HL-60/S4 treated with phorbol 12-myristate 13-acetate at 8.2 ng/mL for 4 days and 3 days (cell line): ENCODE results near the gene NIPSNAP2.
"Not testable (repeated sequence)": the region's sequence is repeated elsewhere in the genome, so short reads cannot be mapped to it uniquely, and the experiment has no call there.

ENCODE experiments used
- in situ Hi-C: fragments of 300-500 bp; cut with MboI; formaldehyde crosslinking; loops from 2 replicates; pipeline ENCODE4 v1.15.0; 2022; ENCODE audit warnings: low sequenced_read_pairs

NIPSNAP2 gene

DNA sequence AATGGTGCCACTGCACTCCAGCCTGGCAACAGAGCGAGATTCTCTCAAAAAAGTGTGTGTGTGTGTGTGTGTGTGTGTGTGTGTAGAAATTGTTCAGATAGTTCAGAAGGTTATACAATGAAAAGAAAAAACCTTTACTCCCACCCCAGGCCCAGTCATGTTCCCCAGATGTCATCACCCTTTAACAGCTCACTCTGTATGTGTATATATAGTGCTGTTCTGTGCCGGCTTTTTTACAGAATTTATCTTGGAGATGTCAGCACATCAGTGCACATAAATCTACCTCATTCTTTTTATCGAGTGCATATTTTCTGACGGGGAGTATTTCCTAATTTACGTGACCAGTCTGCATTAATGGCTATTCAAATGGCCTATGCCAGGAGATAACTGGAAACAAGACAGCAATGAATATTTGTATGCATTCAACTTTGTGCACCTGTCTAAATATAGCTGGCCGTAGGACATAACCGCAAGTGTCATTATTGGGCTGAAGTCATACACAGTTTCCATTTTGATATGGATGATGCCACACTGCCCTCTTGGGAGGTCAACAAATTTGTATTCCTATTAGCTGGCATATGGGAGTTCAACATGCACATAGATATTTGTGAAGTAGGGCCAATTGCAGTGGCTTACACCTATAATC lies 11.7 kb downstream of the NIPSNAP2 start:
- in situ Hi-C loops = no loop called here

DNA sequence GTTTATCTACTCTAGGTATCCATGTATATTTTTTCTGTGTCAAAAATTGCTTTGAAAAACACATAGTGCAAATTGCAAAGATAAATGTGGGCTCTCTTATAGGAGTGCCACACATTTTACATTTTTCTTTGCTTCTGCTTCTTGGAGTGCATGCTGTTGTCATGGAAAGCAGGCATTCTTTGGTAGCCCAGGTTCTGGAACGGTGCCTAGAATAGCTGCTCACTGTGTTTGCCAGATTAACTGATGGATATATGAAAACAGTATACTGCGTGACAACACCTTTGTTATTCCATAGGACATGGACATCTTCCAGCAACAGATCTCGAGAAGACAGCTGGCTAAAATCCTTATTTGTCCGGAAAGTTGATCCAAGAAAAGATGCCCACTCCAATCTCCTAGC lies 13.4 kb downstream of the NIPSNAP2 start:
- in situ Hi-C loops = no loop called here

DNA sequence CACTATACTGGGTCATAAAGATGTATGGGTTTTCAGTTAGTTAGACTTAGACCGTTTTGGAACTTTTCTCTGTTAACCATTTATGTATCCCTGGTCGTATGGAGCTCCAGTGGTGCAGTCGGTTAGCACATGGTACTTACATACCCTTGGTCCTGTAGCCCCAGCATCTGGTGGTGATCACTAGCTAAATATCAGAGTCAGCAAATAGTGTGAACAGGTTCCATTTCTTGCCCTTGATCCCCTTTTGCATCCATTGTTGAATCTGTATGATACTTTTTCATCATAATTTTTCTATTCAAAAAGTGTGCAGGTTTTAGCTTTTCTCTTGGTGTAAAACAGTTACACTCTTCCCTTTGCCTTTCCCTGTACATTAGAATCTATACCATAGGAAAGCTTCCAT lies 15.9 kb downstream of the NIPSNAP2 start:
- in situ Hi-C loops = no loop called here

DNA sequence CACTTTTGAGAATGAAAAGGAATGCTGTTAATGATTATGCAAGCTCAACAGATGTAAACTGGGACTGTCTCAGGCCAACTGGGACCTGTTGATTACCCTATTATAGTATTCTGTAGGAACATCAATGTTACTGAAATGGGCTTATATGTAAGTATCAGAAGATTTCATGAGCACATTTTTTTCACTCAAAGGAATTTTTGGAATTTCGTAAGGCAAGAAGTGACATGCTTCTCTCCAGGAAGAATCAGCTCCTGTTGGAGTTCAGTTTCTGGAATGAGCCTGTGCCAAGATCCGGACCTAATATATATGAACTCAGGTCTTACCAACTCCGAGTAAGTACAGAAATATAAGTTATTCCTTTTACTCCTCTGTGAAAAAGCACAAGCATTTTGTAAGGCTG lies 19.2 kb downstream of the NIPSNAP2 start:
- in situ Hi-C loops = no loop called here

DNA sequence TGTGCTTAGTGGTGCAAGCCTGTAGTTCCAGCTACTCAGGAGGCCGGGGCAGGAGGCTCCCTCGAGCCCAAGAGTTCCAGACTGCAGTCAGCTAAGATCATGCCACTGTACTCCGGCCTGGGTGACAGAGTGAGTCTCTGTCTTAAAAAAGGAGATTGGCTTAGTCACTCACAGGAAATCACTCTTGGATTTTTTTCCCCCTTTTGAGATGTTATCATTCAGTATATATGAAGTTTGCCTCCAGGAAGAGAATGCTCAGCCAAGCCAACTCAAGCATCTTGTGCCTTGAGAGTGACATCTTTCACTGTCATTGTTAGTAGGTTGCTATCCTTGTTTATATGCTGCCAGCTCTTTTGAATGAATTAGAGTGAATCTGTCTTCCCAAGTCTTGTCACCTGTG lies 28.0 kb downstream of the NIPSNAP2 start:
- in situ Hi-C loops = no loop called here

DNA sequence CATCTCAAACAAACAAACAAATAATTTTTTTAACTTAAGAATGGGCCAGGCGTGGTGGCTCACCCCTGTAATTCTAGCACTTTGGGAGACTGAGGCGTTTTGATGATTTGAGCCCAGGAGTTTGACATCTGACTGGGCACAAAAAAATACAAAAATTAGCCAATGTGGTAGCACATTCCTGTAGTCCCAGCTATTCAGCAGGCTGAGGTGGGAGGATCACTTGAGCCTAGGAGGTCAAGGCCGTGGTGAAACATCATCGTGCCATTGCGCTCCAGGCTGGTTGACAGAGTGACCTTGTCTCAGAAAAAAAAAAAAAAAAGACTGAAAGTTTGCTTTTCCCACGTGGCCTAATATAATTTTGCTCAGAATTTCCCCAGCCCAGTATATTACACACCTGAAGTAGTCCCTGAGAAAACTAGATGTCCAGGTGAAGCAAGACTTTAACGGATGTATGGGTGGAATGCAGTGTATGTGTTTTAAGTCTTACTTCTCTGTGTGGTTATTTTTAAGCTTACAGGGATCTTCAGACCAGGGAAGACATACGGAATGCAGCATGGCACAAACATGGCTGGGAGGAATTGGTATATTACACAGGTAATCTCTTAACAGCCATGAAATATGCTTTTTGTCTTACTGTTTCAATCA lies 32.6 kb downstream of the NIPSNAP2 start:
- in situ Hi-C loops = no loop called here

DNA sequence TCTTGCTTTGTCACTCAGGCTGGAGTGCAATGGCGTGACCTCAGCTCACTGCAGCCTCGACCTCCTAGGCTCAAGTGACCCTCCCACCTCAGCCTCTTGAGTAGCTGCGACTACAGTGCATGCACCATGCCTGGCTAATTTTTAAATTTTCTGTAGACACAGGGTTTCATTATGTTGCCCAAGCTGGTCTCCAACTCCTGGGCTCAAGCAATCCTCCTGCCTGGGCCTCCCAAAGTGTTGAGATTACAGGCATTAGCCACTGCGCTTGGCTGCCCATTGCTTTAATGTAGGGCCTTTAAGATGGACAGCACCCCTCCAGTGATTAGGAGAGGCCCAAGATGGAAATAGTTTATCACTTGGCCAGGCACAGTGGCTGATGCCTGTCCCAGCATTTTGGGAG lies 39.4 kb downstream of the NIPSNAP2 start:
- in situ Hi-C loops = loop anchor here (10.0 kb wide), 1 partner anchor 71 kb away; no protein-coding TSS in a partner anchor

DNA sequence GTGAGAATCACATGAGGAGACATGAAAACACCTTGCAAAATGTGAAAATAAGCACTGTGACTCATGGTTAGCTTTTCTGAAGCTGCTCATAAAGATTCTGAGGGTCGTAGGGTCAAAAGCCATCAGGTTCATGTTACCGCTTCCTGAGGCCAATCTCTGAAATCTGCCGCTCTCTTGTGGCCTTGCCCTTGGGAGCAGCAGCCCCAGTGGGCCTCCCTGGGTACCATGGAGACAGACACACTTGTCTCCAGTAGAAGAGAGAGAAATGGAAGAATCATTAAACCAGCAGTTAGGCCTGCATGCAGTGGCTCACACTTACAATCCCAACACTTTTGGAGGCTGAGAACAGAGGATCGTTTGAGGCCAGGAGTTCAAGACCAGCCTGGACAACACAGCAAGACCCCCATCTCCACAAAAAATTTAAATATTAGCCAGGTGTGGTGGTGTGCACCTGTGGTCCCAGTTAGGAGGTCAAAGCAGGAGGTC lies 42.8 kb downstream of the NIPSNAP2 start:
- in situ Hi-C loops = loop anchor here (10.0 kb wide), 1 partner anchor 68 kb away; no protein-coding TSS in a partner anchor

DNA sequence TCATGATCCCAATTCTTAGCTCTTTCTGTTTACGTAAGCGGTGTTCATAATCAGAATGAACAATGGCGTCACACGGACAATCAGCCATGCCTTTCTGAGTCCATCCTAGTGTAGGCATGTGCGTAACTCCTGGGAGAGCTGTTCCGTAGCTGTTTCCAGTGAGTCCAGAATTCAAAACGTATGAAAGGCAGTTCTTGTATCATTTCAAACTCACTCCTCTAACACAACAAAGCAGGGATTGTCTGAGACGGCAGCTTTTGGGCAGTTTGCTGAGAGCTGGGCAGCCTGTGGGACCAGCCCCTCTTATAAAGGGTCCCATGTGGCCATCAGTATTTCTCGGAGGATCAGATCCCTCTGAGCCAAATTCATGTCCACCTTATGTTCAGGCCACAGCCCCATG lies 43.5 kb downstream of the NIPSNAP2 start:
- in situ Hi-C loops = loop anchor here (10.0 kb wide), 1 partner anchor 67 kb away; no protein-coding TSS in a partner anchor

DNA sequence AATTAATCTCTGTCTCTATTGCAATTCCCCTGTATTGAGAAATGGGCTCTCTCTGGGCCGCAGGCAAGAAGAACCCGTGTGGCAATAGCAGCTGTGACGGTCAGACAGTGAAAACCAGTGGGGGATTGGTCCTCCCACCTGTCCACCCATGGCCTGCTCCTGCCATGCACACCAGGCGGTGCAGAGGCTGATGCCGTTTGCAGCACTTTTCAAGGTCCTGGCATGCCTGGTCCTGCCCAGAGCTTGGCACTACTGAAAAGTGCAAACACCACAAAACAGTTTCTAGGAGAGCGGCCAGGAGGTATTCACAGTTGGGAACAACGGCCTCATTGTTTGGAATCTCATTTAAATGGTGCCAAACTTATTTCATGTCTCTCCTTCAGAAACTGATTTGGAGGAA lies 45.3 kb downstream of the NIPSNAP2 start:
- in situ Hi-C loops = loop anchor here (10.0 kb wide), 1 partner anchor 65 kb away; no protein-coding TSS in a partner anchor

DNA sequence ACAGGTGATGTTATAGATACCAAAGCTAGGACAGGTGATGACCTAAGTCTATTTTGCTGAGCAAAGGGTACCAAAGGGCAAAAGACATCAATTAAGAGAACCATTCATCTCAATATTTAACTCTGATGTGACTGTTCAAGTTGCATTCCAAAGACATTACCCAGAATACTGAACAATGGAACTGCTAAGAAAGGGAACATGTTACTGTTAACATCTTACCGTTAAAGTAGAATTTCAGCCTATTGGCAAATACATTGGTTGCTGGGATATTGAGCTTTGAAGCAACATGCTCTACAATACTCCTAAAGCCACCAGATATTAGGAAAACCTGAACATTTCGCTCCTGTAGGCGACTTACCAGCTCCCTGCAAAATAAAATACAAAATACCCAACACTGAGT lies 52.6 kb downstream of the NIPSNAP2 start:
- in situ Hi-C loops = not testable (repeated sequence)

DNA sequence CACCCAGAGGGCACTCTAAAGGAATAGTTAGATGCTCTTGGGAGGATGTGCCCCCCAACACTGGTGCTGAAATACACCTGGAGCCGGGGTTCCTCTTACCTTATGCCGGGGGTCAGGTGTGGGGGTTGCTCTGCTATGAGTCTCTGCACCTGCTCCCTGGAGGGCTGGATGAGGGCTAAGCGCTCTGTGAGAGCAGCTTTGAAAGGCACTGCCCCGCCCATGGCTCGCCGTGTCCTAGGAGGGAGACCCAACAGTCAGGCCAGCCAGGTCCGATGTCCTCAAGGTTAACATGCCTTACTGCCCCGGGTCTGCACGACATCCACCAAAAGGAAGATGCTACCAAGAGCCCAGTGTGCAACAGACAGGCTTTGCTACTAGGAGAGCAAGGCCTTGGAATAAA lies 55.1 kb downstream of the NIPSNAP2 start:
- in situ Hi-C loops = no loop called here

DNA sequence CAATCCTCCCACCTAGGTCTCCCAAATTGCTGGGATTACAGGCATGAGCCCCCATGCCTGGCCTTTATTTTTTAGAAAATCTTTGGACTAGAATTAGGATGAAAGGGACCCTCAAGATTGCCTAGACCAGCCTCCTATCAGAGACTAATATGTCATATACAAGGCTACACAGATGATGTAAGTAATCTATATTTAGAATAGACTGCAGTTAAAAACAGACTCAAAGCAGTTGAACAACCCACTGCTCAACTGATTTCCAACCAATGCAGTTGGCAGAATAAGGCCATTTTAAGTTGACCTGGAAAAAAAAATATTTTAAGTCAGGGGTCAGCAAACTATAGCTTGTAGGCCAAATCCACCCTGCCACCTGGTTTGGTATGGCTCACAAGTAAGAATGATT lies 59.1 kb downstream of the NIPSNAP2 start:
- in situ Hi-C loops = no loop called here

DNA sequence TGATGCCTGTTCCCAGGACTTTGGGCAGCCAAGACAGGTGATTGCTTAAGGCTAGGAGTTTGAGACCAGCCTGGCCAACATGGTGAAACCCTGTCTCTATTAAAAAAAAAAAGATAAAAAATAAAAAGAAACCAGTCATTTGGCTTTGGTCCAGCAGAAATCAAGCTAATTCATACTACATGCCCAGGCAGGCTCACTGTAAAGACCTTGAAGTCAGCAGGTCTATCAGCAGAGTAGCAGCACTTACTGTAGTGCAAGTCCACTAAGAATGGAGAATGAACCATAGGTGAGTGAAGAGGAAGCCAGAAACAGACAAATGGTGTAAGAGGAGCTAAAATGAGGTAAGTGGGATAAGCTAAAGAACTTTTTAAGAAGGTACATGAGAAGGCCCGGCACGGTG lies 62.2 kb downstream of the NIPSNAP2 start:
- in situ Hi-C loops = no loop called here

DNA sequence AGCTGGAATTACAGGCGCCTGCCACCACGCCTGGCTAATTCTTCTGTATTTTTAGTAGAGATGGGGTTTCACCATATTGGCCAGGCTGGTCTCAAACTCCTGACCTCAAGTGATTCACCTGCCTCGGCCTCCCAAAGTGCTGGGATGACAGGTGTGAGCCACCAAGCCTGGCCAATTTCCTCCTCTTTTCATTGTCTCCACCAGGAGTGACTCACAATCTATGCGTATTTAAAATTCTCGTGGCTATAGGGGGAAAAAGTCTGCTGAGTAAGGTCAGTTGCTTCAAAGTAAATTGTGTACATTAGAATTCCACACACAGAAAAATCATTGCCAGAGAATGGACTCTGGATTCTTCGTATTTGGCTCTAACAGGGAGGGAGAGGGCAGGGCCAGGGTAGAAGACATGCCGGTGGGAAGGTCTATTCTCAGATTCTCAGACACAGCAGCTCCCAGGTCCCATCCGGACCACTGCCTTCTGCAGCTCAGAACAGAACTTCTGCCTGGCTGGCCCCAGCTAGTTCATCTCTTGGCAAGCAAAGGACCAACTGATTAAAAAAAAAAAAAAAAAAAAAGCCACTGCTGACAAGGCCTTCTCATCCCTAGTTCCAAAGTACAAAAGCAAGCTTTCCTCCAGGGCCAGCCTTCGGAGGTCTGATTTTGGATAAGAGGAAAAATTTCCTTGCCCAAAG lies 64.7 kb downstream of the NIPSNAP2 start:
- in situ Hi-C loops = no loop called here

DNA sequence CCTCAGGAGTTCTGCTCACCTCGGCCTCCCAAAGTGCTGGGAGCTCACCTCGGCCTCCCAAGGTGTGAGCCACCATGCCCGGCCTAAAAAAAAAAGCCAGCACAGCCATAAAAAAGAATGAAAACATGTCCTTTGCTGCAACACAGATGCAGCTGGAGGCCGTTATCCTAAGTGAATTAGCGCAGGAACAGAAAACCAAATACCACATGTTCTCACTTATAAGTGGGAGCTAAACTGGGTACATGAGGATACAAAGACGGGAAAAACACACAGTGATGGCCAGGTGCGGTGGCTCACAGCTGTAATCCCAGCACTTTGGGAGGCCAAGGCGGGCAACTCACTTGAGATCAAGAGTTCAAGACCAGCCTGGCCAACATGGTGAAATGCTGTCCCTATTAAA lies 66.0 kb downstream of the NIPSNAP2 start:
- in situ Hi-C loops = no loop called here

DNA sequence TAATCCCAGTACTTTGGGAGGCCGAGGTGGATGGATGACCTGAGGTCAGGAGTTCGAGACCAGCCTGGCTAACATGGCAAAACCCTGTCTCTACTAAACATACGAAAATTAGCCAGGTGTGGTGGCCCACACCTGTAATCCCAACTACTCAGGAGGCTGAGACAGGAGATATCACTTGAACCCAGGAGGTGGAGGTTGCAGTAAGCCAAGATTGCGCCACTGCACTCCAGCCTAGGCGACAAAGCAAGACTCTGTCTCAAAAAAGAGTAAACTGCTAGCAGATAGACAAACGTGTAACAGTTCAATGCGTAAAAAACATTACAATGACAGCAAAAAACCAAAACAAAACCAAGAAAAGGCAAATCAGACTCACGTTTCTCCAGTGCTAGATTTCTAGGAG lies 67.2 kb downstream of the NIPSNAP2 start:
- in situ Hi-C loops = not testable (repeated sequence)

DNA sequence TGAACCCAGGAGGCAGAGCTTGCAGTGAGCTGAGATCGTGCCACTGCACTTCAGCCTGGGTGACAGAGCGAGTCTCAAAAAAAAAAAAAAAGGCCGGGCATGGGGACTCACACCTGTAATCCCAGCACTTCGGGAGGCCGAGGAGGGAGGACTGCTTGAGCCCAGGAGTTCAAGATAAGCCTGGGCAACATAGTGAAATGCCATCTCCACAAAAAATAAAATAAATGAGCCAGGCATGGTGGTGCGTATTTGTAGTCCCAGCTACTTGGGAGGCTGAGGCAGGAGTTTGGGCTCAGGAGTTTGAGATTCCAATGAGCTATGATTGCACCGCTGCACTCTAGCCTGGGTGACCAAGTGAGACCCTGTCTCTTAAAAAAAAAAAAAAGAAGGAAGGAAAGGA lies 68.2 kb downstream of the NIPSNAP2 start:
- in situ Hi-C loops = not testable (repeated sequence)

DNA sequence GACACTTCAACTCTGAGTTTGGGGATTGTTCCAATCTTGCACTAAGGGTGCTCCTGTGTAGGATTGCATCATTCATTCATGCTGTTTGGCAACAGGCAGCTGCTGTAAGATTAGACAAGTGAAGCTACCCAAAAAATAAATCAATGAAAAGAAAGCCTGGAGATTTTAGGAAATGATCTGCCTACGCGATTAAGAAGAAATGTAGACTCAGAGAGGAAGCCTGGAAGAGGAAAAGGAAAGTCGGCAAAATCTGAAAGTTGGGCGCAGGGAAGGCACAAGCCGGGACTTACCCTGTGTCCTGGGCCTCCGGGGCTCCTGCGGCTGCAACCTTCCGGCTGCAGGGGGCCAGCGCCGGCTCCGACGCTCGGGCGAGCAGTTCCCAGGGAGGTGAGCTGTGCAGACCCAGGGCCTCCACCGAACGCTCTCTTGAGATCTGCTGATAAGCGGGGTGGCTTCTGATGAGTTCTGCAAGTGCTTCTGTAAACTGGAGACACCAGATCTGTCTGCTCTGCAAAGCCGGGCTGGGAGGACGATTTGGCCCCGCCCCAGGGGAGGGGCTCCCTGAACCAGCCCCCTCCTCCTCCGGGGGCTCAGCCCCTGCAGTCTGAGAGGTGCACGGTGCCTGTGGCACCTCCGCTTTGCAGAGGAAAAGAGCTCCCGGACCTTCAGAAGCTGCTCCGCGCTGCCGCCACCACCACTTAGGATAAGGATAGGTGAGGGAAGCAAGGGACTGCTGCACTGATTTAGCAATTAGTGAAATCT lies 69.5 kb downstream of the NIPSNAP2 start:
- in situ Hi-C loops = no loop called here

DNA sequence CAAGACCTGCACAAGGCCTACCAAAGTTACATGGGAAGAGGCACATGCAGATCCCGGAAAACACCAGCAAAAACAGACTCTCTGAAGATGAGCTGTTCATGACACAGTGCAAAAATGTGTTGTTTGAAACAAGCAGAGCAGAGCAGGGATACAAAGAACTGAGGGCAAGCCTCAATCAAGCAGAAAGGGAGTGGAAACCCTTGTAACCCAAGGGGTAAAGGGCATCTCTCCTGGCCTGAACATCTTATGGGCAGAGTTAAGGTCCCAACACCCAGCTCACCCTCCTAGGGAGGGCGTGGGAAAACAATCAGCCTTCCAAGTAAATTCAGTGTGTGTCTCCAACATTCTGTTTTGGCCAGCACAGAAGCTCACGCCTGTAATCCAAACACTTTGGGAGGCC lies 76.3 kb downstream of the NIPSNAP2 start:
- in situ Hi-C loops = no loop called here

DNA sequence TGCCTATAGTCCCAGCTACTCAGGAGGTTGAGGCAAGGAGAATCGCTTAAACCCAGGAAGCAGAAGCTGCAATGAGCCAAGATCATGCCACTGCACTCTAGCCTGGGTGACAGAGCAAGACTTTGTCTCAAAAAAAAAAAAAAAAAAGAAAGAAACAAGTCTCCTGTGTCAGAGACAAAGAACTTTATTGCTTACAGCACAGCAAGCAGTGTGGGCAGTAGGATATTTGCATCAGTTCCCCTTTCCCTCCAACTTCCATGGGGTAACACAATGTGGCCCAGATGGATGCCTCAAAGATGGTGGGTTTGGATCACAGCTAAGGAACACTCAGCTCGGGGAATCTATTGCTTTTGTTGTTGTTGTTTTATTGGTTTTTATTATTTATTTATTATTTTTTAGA lies 81.4 kb downstream of the NIPSNAP2 start:
- in situ Hi-C loops = not testable (repeated sequence)
